Skin of body (tissue), 2 donors: ENCODE data around the gene MTHFD2. TPM values are rescaled to one million over a fixed set of nuclear protein-coding genes. Genes with fewer than 3 reads are reported as not detected.
A peak's percentile ranks its signal among the peaks of the same experiment; 100 is the strongest.
"Not testable (repeated sequence)": the region's sequence is repeated elsewhere in the genome, so short reads cannot be mapped to it uniquely, and the experiment has no call there.

Experiments used
- DNase-seq: peaks from one replicate; lab custom pipeline; 2025; lab: John Stamatoyannopoulos, UW
- total RNA-seq: library from RNA; depleted of rRNA; stranded (reverse); fragments of >200 nt; gene quantifications from one replicate; pipeline ENCODE4 v1.2.3, GENCODE V29; 2014

The MTHFD2 gene
- 28.8 TPM for total RNA-seq

- DNase-seq: peak; percentile 73
Measured at GRCh38 chr2:74198461-74199274, at the start of gene MTHFD2. MTHFD2 (plus strand) TSS chr2:74198615; CDS start chr2:74198642, 27 bp downstream.

GRCh38 chr2:74149247-74149525, 49.2 kb upstream of the MTHFD2 start:
- no peak for DNase-seq

DNA sequence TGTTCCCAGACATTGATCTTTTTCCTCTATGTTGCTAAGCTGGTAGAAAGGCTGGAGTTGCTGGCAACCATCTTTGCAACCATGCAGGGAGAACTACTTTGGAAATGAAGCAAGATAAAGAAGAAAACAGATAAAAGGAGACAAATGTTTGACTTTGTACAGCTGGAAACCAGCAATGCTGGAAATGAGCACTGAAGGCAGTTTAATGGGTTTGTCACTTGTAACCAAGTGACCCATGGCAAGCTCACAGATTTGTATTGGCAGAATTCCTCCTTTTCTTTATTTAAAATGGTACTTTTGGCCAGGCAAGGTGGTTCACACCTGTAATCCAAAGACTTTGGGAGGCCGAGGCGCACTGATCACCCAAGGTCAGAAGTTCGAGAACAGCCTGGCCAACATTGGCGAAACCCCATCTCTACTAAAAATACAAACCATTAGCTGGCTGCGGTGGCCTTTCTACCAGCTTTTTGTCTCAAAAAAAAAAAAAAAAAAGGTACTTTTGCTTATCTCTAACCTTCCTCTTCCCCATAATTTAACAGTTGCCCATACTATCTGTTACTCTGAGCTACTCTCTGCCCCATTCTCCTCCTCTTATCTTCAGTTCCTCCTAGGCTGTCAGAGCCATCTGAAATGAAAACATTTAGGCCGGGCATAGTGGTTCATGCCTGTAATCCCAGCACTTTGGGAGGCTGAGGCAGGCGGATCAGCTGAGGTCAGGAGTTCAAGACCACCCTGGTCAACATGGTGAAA, 48.7 kb upstream of the MTHFD2 start:
- no peak for DNase-seq

DNA sequence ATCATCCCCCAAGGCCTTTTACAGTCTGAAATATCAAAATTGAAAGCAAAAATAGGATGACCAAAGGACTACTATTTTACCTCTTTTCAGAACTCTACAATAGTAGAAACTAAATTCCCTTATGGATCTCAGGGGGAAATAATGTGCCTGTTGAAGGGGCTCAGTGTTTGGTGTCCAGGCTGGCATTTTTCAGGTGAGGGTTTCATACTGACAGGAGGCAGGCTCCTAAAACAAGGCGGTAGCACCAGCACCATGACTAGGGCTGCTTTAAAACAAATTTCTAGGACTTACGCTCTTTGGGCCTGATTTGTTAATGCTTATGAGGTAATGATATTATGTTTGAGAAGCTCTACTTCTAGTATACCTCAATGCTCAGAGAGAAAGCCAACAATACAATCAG, 45.5 kb upstream of the MTHFD2 start:
- DNase-seq: no peak

- DNase-seq: no peak
Measured at GRCh38 chr2:74155830-74156229, 42.6 kb upstream of the MTHFD2 start.

- no peak for DNase-seq
Measured at GRCh38 chr2:74162951-74163350, 35.5 kb upstream of the MTHFD2 start.

- no peak for DNase-seq
Measured at GRCh38 chr2:74164761-74165160, 33.7 kb upstream of the MTHFD2 start.

- no peak for DNase-seq
Measured at GRCh38 chr2:74168739-74169138, 29.7 kb upstream of the MTHFD2 start.

DNA sequence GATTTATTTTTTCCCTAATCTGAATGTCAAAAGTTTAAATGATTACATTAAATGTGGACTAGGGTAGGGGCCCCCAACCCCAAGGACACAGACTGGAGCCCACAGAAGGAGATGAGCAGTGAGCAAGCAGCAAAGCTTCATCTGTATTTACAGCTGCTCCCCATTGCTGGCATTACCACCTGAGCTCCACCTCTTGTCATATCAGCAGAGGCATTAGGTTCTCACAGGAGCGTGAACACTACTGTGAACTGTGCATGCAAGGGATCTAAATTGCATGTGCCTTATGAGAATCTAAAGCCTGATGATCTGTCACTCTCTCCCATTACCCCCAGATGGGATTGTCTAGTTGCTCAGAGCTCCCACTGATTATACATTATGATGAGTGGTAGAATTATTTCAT, 23.5 kb upstream of the MTHFD2 start:
- no peak for DNase-seq

DNA sequence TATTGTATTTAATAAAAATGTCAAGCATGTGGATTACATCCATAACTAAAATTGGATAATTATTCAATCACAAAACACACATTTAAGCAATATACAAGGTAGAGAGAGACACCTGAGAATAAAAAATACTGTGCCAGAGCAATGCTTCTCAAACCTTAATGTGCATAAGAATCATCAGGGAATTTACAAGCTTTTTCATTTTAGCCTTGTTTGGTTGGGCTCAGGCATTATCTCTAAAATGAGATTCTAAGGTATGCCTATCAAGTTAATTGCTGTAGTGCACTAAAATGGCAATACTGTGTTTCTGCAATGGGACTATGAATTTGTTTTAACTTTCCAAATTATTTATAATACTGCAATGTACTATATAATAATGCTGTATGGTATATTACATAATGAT, 20.7 kb upstream of the MTHFD2 start:
- DNase-seq: no peak

DNA sequence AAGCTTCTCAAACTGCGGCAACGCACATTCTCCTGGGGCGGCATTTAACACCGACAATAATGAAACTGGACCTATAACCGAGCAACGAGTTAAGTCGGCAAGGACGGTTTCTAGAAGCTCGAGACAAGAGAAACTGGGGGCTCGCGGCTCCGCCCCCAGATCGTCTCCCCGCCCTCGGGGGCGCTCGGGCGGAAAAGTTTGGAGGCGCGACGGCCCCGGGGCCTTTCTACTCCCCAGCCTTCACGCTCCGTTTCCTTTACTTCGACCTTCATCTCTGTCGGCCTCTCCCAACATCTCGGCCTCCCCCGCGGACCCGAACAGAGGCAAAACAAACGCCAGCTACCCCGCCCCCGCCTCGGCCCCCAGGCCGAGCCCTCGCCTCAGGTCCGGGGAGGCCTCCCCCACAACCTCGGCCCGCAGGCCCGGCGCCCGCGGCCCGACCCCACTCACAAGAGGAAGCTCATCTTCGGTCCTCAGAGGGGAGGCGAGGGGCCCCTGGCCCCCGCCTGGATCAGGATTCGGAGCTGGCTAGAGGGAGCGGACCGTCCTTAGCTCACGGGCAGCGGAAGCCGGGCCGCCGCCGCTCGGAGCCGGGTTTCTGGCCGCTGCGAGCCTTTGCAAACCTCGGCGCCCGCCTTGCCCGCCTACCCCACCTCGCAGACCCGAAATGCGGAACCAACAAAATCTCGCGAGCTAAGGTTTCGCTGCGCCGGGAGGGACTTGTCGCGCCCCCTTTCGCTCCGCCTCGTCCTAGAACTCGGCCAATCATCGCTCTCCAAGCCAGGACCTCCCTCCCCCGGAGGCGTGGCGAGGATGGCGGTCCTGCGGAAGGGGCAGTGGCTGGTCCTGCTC, 20.0 kb upstream of the MTHFD2 start, which contains the start of gene MOB1A:
Gene MOB1A (minus strand): TSS at position 669 of the 852 bp plus-strand sequence. CDS start 205 bp downstream, at position 464.
- peak; percentile 98 for DNase-seq

GRCh38 chr2:74179063-74179865, 19.2 kb upstream of the MTHFD2 start:
- DNase-seq: no peak

GRCh38 chr2:74181739-74182138, 16.7 kb upstream of the MTHFD2 start:
- DNase-seq: peak; percentile 11

DNA sequence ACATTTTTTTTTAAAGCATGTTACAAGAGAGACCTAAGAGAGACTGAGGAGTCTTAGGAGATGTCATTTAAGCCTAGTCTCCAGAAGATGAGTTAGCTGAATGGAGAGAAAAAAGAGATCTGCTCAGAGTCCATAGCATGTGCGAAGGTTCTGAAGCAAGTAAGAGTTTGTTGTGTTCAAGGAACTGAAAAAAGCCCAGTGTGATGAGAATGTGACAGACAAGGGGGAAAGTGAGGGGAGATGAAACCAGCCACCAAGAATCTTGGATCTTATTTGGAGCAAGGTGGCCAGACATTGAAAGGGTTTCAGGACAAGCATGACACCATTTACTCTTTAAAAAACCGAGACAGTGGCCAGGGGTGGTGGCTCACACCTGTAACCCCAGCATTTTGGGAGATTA, 14.5 kb upstream of the MTHFD2 start:
- no peak for DNase-seq

DNA sequence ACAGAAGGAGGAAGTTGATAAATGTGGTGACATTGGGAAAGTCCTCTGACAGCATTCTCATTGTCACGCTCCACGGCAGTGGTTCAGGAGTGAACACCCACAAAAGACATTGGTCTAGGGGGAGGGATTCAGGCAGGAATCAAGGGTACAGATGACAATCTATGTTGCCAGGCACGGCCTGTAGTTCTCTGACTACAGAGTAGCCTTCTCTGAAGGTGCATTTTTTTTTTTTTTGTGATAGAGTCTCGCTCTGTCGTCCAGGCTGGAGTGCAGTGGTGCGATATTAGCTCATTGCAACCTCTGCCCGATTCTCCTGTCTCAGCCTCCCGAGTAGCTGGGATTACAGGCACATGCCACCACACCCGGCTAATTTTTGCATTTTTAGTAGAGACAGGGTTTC, 12.4 kb upstream of the MTHFD2 start:
- DNase-seq: no peak

- DNase-seq: not testable (repeated sequence)
Measured at GRCh38 chr2:74186706-74187105, 11.7 kb upstream of the MTHFD2 start.

- DNase-seq: peak; percentile 6
Measured at GRCh38 chr2:74188018-74188601, 10.3 kb upstream of the MTHFD2 start.

GRCh38 chr2:74188696-74189095, 9.7 kb upstream of the MTHFD2 start:
- no peak for DNase-seq

DNA sequence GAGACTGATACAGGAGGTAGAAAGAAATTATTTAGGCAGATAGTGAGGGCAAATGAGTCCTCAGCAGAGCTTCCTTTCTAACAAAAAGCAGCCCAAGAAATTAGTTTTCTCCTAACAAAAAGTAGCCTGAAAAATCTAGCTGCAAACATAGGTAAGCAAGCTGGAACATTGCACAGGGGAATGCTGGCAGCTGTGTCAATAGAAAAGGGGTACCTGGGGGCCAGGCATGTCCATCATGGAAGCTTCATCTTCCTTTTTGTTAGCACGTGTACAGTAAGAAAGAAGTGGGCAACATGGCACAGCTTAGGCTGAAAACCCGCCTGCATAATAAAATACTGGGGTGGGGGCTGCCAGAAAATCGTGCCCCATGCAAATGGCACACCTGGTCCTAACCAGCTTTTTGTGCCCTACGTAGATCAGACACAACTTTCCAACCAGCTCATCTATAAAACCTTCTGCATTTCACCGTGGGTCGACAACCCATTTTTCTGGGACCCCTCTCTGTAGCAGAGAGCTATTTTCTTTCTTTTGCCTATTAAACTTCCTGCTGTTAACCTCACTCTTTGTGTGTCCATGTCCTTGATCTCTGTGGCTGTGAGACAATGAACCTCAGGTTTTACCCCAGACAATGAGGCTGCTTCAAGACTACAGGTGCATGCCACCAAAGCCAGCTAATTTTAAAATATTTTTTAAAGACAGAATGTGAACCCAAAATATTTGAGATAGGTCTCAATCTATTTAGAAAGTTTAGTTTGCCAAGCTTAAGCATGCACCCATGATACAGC, 6.6 kb upstream of the MTHFD2 start:
- no peak for DNase-seq

- DNase-seq: no peak
Measured at GRCh38 chr2:74194799-74195198, 3.6 kb upstream of the MTHFD2 start.
